22Rv1 (cell line): Measurements from ENCODE around the gene PDE9A.

Source experiments
- CTCF ChIP-seq: fragments of 450-650 bp; IDR thresholded peaks from 2 replicates; pipeline ENCODE4 v1.5.1; 2017; ENCODE audit warnings: mild to moderate bottlenecking
- ZFX ChIP-seq: fragments of 450-650 bp; IDR thresholded peaks from 2 replicates; pipeline ENCODE4 v1.6.1; 2017; ENCODE audit warnings: antibody characterized with exemption, borderline replicate concordance

- no peak for TF ChIP-seq CTCF
- TF ChIP-seq ZFX, result no peak
Observed at GRCh38 chr21:42662430-42663199, 9.2 kb downstream of the PDE9A start.
